Hepatocyte (in vitro differentiated cells): Measurements from ENCODE around the gene THPO.

Source experiments
- EZH2phosphoT487 ChIP-seq: fragments of 200-600 bp; sonication (generic); IDR thresholded peaks from one replicate; pipeline ENCODE4 v1.6.1; 2018; ENCODE audit warnings: antibody characterized with exemption, mild to moderate bottlenecking, low read depth, moderate library complexity; ENCODE audit not compliant: unreplicated experiment, severe bottlenecking
- TF ChIP-seq, protein P1 (sequence below): fragments of 200-600 bp; sonication (generic); IDR thresholded peaks from 2 replicates; pipeline ENCODE4 v1.5.1; 2016; ENCODE audit warnings: antibody characterized with exemption, mild to moderate bottlenecking; ENCODE audit not compliant: poor library complexity

DNA sequence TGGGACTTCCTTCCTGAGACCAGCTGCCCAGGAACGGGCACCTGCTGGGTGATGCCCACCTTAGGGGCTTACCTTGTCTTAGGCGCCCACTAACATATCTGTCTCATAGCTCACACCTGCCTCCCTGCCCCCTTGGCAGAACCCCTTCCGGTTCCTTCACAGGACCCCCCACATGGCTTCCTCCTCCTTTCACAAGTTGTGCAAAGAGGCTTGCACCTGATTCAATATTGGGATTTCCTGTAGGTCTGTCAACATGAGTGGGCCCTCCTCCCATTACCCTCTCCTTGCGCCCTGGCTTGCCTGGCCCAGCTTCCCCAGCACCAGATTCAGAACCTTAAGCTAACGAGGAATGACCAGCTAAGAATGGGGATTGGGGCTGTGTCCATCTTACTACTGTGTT lies 633 bp downstream of the THPO start:
- TF ChIP-seq, protein P1, sequence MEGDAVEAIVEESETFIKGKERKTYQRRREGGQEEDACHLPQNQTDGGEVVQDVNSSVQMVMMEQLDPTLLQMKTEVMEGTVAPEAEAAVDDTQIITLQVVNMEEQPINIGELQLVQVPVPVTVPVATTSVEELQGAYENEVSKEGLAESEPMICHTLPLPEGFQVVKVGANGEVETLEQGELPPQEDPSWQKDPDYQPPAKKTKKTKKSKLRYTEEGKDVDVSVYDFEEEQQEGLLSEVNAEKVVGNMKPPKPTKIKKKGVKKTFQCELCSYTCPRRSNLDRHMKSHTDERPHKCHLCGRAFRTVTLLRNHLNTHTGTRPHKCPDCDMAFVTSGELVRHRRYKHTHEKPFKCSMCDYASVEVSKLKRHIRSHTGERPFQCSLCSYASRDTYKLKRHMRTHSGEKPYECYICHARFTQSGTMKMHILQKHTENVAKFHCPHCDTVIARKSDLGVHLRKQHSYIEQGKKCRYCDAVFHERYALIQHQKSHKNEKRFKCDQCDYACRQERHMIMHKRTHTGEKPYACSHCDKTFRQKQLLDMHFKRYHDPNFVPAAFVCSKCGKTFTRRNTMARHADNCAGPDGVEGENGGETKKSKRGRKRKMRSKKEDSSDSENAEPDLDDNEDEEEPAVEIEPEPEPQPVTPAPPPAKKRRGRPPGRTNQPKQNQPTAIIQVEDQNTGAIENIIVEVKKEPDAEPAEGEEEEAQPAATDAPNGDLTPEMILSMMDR: no peak
- no peak for TF ChIP-seq EZH2phosphoT487
